H1 (cell line): ENCODE data around the gene CAP2. TPM values are rescaled to one million over a fixed set of nuclear protein-coding genes. Genes with fewer than 3 reads are reported as not detected.

Experiments used
- CTCF ChIA-PET: fragments of 300-600 bp; sonication (Branson Sonifier 250); formaldehyde crosslinking; loops from one replicate; lab custom pipeline; 2021; ENCODE audit not compliant: partially characterized antibody; lab: Charles Lee
- POLR2A ChIA-PET: fragments of 300-600 bp; sonication (Branson Sonifier 250); formaldehyde crosslinking; loops from one replicate; lab custom pipeline; 2021; ENCODE audit warnings: inconsistent platforms; ENCODE audit not compliant: partially characterized antibody; lab: Charles Lee
- DNase-seq, 2 experiments: peaks; one replicate each; pipeline versions ENCODE4 v3.0.0 to v3.0.0-alpha.2; 2010 to 2022; ENCODE audit warnings: low spot score in 2 of 2, low read depth in 1 of 2, mixed read lengths in 1 of 2
- FAIRE-seq: peaks from 2 replicates; lab custom pipeline; 2011; peaks lifted over from hg19 to GRCh38; lab: Jason Lieb, UNC
- H2AFZ ChIP-seq: 2 replicates; pipeline ENCODE4 v1.8.1; 2012; ENCODE audit warnings: low read length, inconsistent platforms
- H2AK5ac ChIP-seq: 2 replicates; pipeline ENCODE4 v1.6.1; 2013; ENCODE audit warnings: low read depth, low read length
- H2BK120ac ChIP-seq: replicated peaks from 2 replicates; pipeline ENCODE3; 2013; ENCODE audit warnings: low read depth, low read length, inconsistent platforms
- H2BK12ac ChIP-seq: 2 replicates; pipeline ENCODE4 v1.6.1; 2013; ENCODE audit warnings: low read depth, low read length
- H2BK15ac ChIP-seq: 2 replicates; pipeline ENCODE4 v1.6.1; 2013; ENCODE audit warnings: low read length
- H2BK20ac ChIP-seq: 2 replicates; pipeline ENCODE4 v1.6.1; 2013; ENCODE audit warnings: low read length
- H2BK5ac ChIP-seq: 2 replicates; pipeline ENCODE4 v1.6.1; 2013; ENCODE audit warnings: low read depth, low read length
- H3K14ac ChIP-seq: 2 replicates; pipeline ENCODE4 v1.6.1; 2013; ENCODE audit warnings: inconsistent platforms; ENCODE audit not compliant: insufficient read length
- H3K18ac ChIP-seq: 2 replicates; pipeline ENCODE4 v1.6.1; 2013; ENCODE audit warnings: low read length; ENCODE audit errors: extremely low read depth
- H3K23ac ChIP-seq: 2 replicates; pipeline ENCODE4 v1.6.1; 2013; ENCODE audit warnings: inconsistent platforms; ENCODE audit not compliant: insufficient read length
- H3K23me2 ChIP-seq: 2 replicates; pipeline ENCODE4 v1.6.1; 2013; ENCODE audit warnings: low read depth, low read length
- H3K27ac ChIP-seq: 2 replicates; pipeline ENCODE4 v1.6.1; 2011; ENCODE audit warnings: low read depth, low read length, inconsistent platforms
- H3K27me3 ChIP-seq, 4 experiments: replicated peaks in 1 of 4; 1 replicate in 1 of 4; 2 replicates in 3 of 4; pipeline versions ENCODE4 v1.6.1 to v1.8.1; 2011 to 2013; ENCODE audit warnings: low read length in 3 of 4, mild to moderate bottlenecking in 3 of 4, inconsistent platforms in 2 of 4, mixed read lengths in 2 of 4, moderate library complexity in 1 of 4; ENCODE audit not compliant: control insufficient read depth in 3 of 4, insufficient read depth in 3 of 4; ENCODE audit errors: extremely low read depth in 1 of 4
- H3K36me3 ChIP-seq, 4 experiments: 2 replicates each; pipeline versions ENCODE4 v1.6.1 to v1.8.1; 2011 to 2013; ENCODE audit warnings: mild to moderate bottlenecking in 4 of 4, low read length in 3 of 4, moderate library complexity in 2 of 4, control low read depth in 1 of 4, inconsistent platforms in 1 of 4; ENCODE audit not compliant: insufficient read depth in 4 of 4, control insufficient read depth in 2 of 4
- H3K4ac ChIP-seq: replicated peaks from 2 replicates; pipeline ENCODE3; 2013; ENCODE audit warnings: low read length, low read depth, mixed read lengths, inconsistent platforms; ENCODE audit not compliant: insufficient read length
- H3K4me1 ChIP-seq, 4 experiments: replicated peaks in 1 of 4; 1 replicate in 1 of 4; 2 replicates in 3 of 4; pipeline versions ENCODE4 v1.6.1 to v1.8.1; 2011 to 2013; ENCODE audit warnings: low read length in 3 of 4, inconsistent platforms in 2 of 4, mixed read lengths in 1 of 4; ENCODE audit not compliant: insufficient read depth in 4 of 4, control insufficient read depth in 3 of 4
- H3K4me2 ChIP-seq, 2 experiments: 2 replicates each; pipeline versions ENCODE4 v1.6.1 to v1.8.1; 2011 to 2013; ENCODE audit warnings: low read depth in 2 of 2, low read length in 2 of 2, control low read depth in 1 of 2, inconsistent platforms in 1 of 2, mild to moderate bottlenecking in 1 of 2; ENCODE audit not compliant: insufficient read depth in 1 of 2
- H3K4me3 ChIP-seq, 4 experiments: fragments of 200-600, 300-600 bp in 1 of 4; sonication (generic), shearing (Covaris generic), sonication (Bioruptor Twin) in 1 of 4; 2 replicates each; pipeline versions ENCODE4 v1.5.1 to v1.8.1; 2011 to 2016; ENCODE audit warnings: low read length in 4 of 4, low read depth in 3 of 4, control low read depth in 2 of 4, inconsistent platforms in 2 of 4, mild to moderate bottlenecking in 2 of 4, mixed read lengths in 1 of 4, moderate library complexity in 1 of 4; ENCODE audit not compliant: insufficient read depth in 2 of 4; ENCODE audit errors: extremely low read depth in 1 of 4
- H3K56ac ChIP-seq: replicated peaks from 2 replicates; pipeline ENCODE3; 2013; ENCODE audit warnings: low read depth, mild to moderate bottlenecking, mixed read lengths, low read length, inconsistent platforms; ENCODE audit not compliant: insufficient read length
- H3K79me1 ChIP-seq: 2 replicates; pipeline ENCODE4 v1.6.1; 2013; ENCODE audit warnings: low read depth, low read length, control low read depth
- H3K79me2 ChIP-seq, 2 experiments: 2 replicates each; pipeline versions ENCODE4 v1.6.1 to v1.8.1; 2012 to 2013; ENCODE audit warnings: low read length in 2 of 2, mild to moderate bottlenecking in 2 of 2, inconsistent platforms in 1 of 2; ENCODE audit not compliant: insufficient read depth in 2 of 2, control insufficient read depth in 1 of 2
- H3K9ac ChIP-seq, 4 experiments: replicated peaks in 1 of 4; 1 replicate in 1 of 4; 2 replicates in 3 of 4; pipeline versions ENCODE4 v1.6.1 to v1.8.1; 2011 to 2013; ENCODE audit warnings: low read depth in 3 of 4, low read length in 3 of 4, control low read depth in 2 of 4, mild to moderate bottlenecking in 2 of 4, moderate library complexity in 2 of 4, inconsistent platforms in 1 of 4; ENCODE audit errors: extremely low read depth in 1 of 4
- H3K9me3 ChIP-seq, 2 experiments: 2 replicates each; pipeline versions ENCODE4 v1.6.1 to v1.8.1; 2012 to 2013; ENCODE audit warnings: mild to moderate bottlenecking in 2 of 2, moderate library complexity in 2 of 2, control low read depth in 1 of 2, inconsistent platforms in 1 of 2, low read depth in 1 of 2, low read length in 1 of 2, mixed read lengths in 1 of 2; ENCODE audit not compliant: insufficient read depth in 2 of 2
- H4K20me1 ChIP-seq, 2 experiments: replicated peaks in 1 of 2; 2 replicates each; pipeline versions ENCODE3 to v1.8.1; 2011 to 2013; ENCODE audit warnings: inconsistent platforms in 2 of 2, low read length in 2 of 2, mild to moderate bottlenecking in 1 of 2; ENCODE audit not compliant: insufficient read depth in 2 of 2, control insufficient read depth in 1 of 2
- H4K5ac ChIP-seq: 2 replicates; pipeline ENCODE4 v1.6.1; 2013; ENCODE audit warnings: low read length, low read depth, mixed read lengths, inconsistent platforms; ENCODE audit not compliant: insufficient read length
- H4K8ac ChIP-seq: 2 replicates; pipeline ENCODE4 v1.8.0; 2013; ENCODE audit warnings: mild to moderate bottlenecking, moderate library complexity, low read length, inconsistent platforms; ENCODE audit not compliant: insufficient read depth; ENCODE audit errors: extremely low read depth
- H4K91ac ChIP-seq: replicated peaks from 2 replicates; pipeline ENCODE3; 2013; ENCODE audit warnings: low read length, mixed read lengths, inconsistent platforms; ENCODE audit not compliant: insufficient read length
- ASH2L ChIP-seq: fragments of 200-600, 300-600 bp; sonication (generic); IDR thresholded peaks from one replicate; pipeline ENCODE4 v1.7.1; 2017; ENCODE audit warnings: low read length
- BACH1 ChIP-seq: IDR thresholded peaks from 2 replicates; pipeline ENCODE4 v1.6.1; 2012; ENCODE audit warnings: low read length, improper control_type of control experiment
- CEBPB ChIP-seq: IDR thresholded peaks from 2 replicates; pipeline ENCODE4 v1.6.1; 2012; ENCODE audit warnings: low read depth, low read length
- CREB1 ChIP-seq: IDR thresholded peaks from 2 replicates; pipeline ENCODE4 v1.6.1; 2012; ENCODE audit warnings: inconsistent platforms
- CTCF ChIP-seq, 3 experiments: IDR thresholded peaks; 1 replicate in 2 of 3; 2 replicates in 1 of 3; pipeline versions ENCODE4 v1.5.1 to v1.6.1; 2011; ENCODE audit warnings: low read length in 3 of 3, mild to moderate bottlenecking in 3 of 3, inconsistent platforms in 2 of 3, low read depth in 1 of 3, moderate library complexity in 1 of 3; ENCODE audit not compliant: insufficient read depth in 1 of 3; ENCODE audit errors: control extremely low read depth in 1 of 3
- E2F6 ChIP-seq: IDR thresholded peaks from 2 replicates; pipeline ENCODE4 v1.6.1; 2012; ENCODE audit warnings: inconsistent platforms
- GTF2F1 ChIP-seq: IDR thresholded peaks from 2 replicates; pipeline ENCODE4 v1.6.1; 2012; ENCODE audit warnings: low read depth, low read length, improper control_type of control experiment, borderline replicate concordance
- POLR2AphosphoS5 ChIP-seq: IDR thresholded peaks from 2 replicates; pipeline ENCODE4 v1.6.1; 2011; ENCODE audit warnings: low read depth, low read length
- RXRA ChIP-seq: IDR thresholded peaks from 2 replicates; pipeline ENCODE4 v1.6.1; 2011; ENCODE audit warnings: low read depth, mild to moderate bottlenecking, low read length, moderate library complexity; ENCODE audit not compliant: insufficient read depth
- SIN3A ChIP-seq, 2 experiments: IDR thresholded peaks in 1 of 2; conservative IDR thresholded peaks in 1 of 2; 2 replicates each; pipeline ENCODE4 v1.6.1; 2011 to 2012; ENCODE audit warnings: low read length in 2 of 2, improper control_type of control experiment in 1 of 2, low read depth in 1 of 2, mild to moderate bottlenecking in 1 of 2
- SRF ChIP-seq: IDR thresholded peaks from 2 replicates; pipeline ENCODE4 v1.6.1; 2011; ENCODE audit warnings: mild to moderate bottlenecking, low read depth, low read length, moderate library complexity
- YY1 ChIP-seq: IDR thresholded peaks from 2 replicates; pipeline ENCODE4 v1.6.1; 2011; ENCODE audit warnings: low read depth, mild to moderate bottlenecking, low read length
- WGBS, 2 experiments: shearing (Covaris generic) in 1 of 2; methylation state at CpG; one replicate each; pipeline versions ENCODE4 v1.1.6 to v1.1.7; 2013 to 2015; ENCODE audit warnings: low lambda C conversion rate in 2 of 2, mixed read lengths in 2 of 2, inconsistent platforms in 1 of 2, low coverage in 1 of 2, missing lambda C conversion rate in 1 of 2; ENCODE audit not compliant: insufficient replicate concordance in 2 of 2, insufficient coverage in 1 of 2, insufficient read length in 1 of 2; ENCODE audit errors: extremely low coverage in 1 of 2, missing lambda C conversion rate in 1 of 2; 5-methylcytosine and 5-hydroxymethylcytosine counted together
- polyA plus RNA-seq, 7 experiments: library from polyadenylated mRNA; depleted of rRNA in 3 of 7; stranded (reverse) in 5 of 7; unstranded in 2 of 7; fragments of >200 nt in 5 of 7; fragments of 200-250 nt in 2 of 7; gene quantifications; 1 replicate in 5 of 7; 2 replicates in 1 of 7; 4 replicates in 1 of 7; pipeline versions ENCODE4 v1.2.1 to v1.2.3, GENCODE V29; 2011 to 2013; ENCODE audit warnings: missing spikeins in 2 of 7, mixed read lengths in 2 of 7
- total RNA-seq: library from RNA; stranded (reverse); fragmentation: NEBNext Ultra II Directional; extraction: Animal tissue kit (Norgen Biotek cat#: 25700); gene quantifications from 2 replicates; pipeline ENCODE4 v1.2.1, GENCODE V29; 2021

Gene CAP2
- total and polyA plus RNA-seq, 2 of the 8 experiments (the other 6 are each of a cell fraction or from before 2014, with no cell fraction given) = 7.2 to 10.0 TPM

GRCh38 chr6:17503051-17503450 lies 109.7 kb downstream of the CAP2 start:
- no peak overlapping the region for H4K5ac ChIP-seq
- H2BK12ac ChIP-seq = no peak overlapping the region
- DNase-seq (no peak), FAIRE-seq (no peak)
- no peaks in the 10 kb centered on the region for H3K36me3 ChIP-seq
- H3K4me1 ChIP-seq = 0 out of 7 replicates have a peak, but pooled peaks cover 0 to 3% (median 0%) of the 10 kb centered on the region in 4 experiments
- H3K4me2 ChIP-seq = no peak overlapping the region
- H2BK5ac ChIP-seq = no peak overlapping the region
- no peak overlapping the region for H4K91ac ChIP-seq
- H2AK5ac ChIP-seq = no peak overlapping the region
- H2BK120ac ChIP-seq = no peak overlapping the region
- no peak overlapping the region for H2AFZ ChIP-seq
- no peaks in the 10 kb centered on the region for H4K20me1 ChIP-seq
- no peak overlapping the region for H4K8ac ChIP-seq
- no peaks in the 10 kb centered on the region for H3K23me2 ChIP-seq
- no peak overlapping the region for H3K4ac ChIP-seq
- H3K79me2 ChIP-seq = no peaks in the 10 kb centered on the region
- no peak overlapping the region for H2BK20ac ChIP-seq
- H3K9ac ChIP-seq = no peak overlapping the region
- H3K14ac ChIP-seq = no peak overlapping the region
- H3K18ac ChIP-seq = no peak overlapping the region
- H3K79me1 ChIP-seq = no peaks in the 10 kb centered on the region
- no peak overlapping the region for H2BK15ac ChIP-seq
- CTCF ChIA-PET = interaction anchor here (1.3 to 3.8 kb wide), 6 partner anchors 11 to 85 kb away, joined by 3 to 33 read pairs (median 4); no protein-coding TSS in a partner anchor
- H3K27ac ChIP-seq = no peak overlapping the region
- WGBS, 2 experiments = 94% methylated on average over 7 of the region's 7 CpGs; no CpG with 5 or more reads in 1 of the 2 experiments
- no peaks in the 10 kb centered on the region for H3K9me3 ChIP-seq
- H3K56ac ChIP-seq = no peak overlapping the region
- POLR2A ChIA-PET = no interaction called here
- H3K23ac ChIP-seq = no peak overlapping the region
- no peak overlapping the region for H3K4me3 ChIP-seq
- no peaks in the 10 kb centered on the region for H3K27me3 ChIP-seq
- TF ChIP-seq YY1 (no peak), CEBPB (no peak), BACH1 (no peak), GTF2F1 (no peak), SIN3A (conservative IDR thresholded peaks at IDR 0.05 in 1 of 2, IDR thresholded peaks at IDR 0.05 in 1 of 2; ENCODE audit: low read depth in 1 of 2, low read length in 2 of 2) (no peak), POLR2AphosphoS5 (no peak), SRF (no peak), CTCF (IDR thresholded peaks at IDR 0.05; ENCODE audit: control extremely low read depth in 1 of 3, insufficient read depth in 1 of 3, low read depth in 1 of 3, low read length in 3 of 3) (no peak), E2F6 (no peak), RXRA (no peak), CREB1 (no peak), ASH2L (no peak)
